ENCODE data around the gene ARSI.

Gene ARSI

DNA sequence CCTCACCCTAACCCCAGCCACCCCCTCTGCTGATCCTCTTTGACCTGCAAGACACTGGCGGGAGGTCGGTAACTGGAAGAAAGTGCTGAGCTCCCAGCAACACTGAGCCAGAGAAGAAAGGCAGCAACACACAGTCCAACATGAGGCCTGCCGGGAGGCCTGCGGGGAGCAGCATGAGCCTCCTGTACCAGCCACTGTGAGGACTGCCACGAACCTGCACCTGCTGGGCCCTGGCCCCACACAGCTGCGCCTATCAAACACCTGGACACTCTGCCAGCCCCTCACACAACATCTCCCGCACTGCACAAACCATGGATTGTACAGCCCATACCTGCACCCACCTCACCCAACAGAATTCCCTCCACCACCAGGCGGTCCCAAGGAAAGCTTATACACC is 31.4 kb downstream of the ARSI start:
- DNase-seq (ENCODE audit: low read depth in 1 of 2, low spot score in 1 of 2), result no peak

DNA sequence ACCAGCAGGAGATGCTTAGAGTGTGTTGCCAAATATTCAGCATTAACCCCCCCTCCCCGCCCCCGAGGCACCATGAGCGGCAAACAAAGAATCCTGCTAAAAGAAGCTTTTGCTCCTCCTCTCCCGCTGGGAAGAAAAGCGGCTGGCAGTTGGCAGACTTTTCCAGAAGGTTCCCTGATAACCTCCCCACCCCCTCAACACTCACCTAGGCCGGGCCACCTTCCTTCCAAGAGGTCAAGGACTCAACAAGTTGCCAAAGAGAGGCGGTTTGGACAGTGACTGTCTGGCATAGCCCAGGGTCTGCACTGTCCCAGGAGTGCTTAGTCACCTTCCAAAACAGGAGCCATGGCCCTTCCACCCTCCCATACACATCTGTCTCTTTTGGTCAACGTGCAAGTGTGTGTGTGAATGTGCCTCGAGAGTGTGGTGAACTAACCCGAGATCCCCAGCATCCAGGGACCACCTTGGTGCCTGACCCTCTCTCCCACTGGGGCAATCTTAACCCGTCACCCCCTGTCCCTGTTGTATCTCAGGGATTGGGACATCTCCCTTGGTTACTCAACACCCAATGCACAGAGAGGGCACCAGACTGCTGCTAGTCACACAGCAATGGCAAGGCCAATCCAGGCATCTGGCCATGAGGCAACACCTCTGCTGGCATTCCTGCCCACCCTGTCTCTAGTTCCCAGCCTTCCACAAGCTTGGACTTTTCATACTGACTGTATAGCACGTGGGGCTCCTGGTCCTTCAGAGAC is 32.0 kb downstream of the ARSI start:
- no peak for DNase-seq (ENCODE audit: low read depth in 1 of 2, low spot score in 1 of 2)

DNA sequence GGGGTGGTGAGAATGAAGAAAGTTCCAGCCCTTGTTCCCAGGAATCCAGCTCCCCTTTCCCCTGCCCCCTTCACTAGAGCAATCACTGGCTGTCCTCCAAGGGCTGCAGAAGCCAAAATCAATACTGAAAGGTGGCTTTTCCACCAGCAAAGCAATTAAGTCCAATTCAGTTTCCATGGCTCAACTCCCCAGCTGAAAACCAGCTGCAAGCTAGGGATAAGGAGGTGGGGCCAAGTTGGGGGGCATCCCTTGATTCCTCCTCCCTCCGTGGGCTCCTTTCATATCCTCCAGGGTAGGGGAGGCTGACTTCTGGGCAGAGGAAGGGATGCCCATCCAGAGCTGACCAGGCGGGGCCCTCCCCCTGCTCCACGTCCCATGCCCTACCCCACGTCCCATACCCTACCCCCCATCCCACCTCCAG is 35.8 kb downstream of the ARSI start:
- no peak for DNase-seq (ENCODE audit: low read depth in 1 of 2, low spot score in 1 of 2)

DNA sequence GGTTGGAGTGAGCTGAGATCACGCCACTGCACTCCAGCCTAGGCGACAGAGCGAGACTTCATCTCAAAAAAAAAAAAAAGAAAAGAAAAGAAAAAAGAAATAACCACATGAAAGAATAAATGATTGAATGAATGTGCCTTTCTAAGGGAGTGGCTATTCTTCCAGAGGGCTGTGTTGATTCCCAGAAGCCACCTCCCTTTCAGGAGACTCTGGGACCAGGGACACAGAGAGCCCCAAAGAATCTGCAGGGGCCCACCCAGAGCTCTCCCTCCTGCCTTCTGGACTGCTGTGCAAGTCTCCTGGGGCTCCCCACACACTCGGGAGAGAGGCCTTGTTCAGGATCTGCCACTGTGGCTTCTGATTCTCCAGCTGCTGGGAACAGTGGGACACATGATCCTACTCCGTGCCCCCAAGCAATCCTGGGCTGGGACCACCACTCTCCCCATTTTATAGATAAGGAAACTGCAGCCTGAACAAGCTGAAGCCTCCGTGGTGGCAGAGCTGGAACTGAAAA is 36.8 kb downstream of the ARSI start:
- DNase-seq (ENCODE audit: low read depth in 1 of 2, low spot score in 1 of 2), result no peak

DNA sequence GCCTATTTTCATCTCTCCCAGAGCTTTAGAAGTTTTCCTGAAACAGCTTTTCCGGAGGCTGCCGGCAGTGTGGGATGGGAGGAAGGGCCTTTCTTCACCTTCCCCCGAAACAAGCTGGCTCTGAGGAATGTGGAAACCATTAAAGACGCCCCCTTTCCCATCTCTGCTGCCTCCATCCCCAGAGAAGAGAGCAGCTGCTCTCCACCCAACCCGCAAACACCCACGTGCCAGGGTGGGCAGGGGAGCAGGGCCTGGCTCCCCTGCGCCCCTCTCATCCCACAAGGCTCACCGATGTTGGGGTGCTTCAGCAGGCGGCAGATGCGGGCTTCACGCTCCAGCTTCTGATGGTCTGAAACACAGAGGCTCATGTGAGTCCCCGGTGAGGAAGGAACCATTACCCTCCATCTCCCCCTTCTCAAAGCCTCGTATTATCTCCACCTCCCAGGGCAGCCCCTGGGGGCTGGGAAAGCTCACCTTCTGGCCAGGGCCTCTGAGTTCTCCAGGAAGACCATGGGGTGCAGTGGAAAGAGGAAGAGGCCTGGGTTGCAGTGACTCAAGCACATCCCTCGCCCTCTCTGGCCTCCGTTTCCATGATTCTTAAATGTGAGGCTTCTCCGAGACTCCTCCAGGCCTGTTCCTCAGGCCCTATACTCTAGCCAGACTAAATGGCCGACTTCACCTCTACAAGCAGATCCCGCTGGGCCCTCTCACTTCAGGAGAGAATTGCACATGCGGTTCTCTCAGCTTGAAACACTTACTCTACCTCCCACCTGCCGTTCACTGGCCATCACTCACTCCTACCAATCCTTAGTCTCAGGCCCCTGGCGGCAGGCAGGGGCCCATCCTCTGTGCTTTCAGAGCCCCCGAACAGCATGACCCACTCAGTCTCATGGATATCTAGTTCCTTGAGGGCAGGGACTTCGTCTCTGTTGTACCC is 37.8 kb downstream of the ARSI start:
- no peak for DNase-seq (ENCODE audit: low read depth in 1 of 2, low spot score in 1 of 2)

DNA sequence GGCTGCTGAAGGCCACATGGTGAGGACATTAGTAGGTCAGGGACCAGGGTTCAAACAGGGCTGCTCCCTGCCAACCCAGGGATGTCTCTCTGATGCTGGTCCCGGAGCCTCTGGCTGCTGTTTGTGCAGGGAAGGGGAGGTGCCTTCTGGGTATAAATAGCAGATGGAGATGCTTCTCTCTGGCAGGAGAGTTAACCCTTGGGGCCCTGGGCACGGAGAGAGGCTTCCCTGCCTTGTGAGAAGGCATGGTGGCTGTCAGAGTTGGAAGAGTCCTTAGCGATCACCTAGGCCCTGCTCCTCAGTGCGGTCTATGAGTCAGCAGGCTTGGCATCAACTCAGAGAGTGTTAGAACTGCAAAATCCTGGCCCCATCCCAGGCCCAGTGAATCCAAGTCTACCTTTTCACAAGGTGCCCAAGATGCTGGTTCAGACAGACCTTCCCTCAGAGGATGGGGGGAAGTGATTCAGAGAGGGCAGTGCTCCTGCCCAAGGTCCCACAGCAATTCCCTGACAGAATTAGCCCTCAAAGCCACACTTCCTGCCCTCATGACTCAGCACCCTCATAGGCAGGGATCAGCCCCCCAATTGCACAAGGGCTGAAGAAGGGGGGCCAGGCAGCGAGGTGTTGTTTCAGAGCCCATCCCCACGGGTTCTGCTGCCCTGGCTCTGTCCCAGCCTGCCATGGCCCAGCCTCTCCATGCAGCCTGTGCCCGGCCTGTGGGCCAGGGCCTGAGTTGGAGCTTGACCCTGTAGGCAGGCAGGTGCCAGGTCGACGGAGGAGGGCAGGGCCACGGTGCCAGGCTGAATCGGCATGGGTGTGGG is 38.7 kb downstream of the ARSI start:
- DNase-seq (ENCODE audit: low read depth in 1 of 2, low spot score in 1 of 2), result no peak

DNA sequence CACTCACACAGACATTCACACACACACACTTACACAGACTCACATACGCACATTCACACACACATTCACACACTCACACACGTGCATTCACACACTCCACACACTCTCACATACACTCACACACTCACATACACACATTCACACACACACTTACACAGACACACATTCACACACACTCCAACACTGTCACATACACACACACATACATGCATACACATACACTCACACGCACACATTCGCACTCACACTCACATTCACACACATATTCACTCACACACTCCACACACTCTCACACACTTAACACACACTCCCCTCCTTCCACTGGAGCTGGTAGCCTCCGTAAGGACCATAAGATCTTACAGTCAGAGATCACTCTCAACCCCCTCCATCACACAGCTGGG is 39.3 kb downstream of the ARSI start:
- no peak for DNase-seq (ENCODE audit: low read depth in 1 of 2, low spot score in 1 of 2)

DNA sequence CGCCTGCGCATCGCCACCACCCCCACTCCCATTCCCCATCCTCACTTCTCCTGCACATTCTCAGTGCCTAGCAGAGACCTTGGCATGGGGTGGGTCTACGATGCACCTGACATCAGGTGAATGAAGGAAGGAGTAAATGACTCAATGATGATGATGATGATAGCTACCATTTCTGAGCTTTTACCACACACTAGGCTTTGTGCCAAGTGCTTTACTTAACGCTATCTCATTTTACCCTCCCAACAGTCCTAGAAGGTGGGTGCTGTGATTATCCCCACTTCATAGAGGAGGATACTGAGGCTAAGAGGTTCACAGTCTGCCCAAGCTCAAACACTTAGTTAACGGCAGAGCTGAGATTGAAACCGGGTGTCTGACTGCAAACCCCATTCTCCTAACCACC is 40.2 kb downstream of the ARSI start:
- no peak for DNase-seq (ENCODE audit: low read depth in 1 of 2, low spot score in 1 of 2)

DNA sequence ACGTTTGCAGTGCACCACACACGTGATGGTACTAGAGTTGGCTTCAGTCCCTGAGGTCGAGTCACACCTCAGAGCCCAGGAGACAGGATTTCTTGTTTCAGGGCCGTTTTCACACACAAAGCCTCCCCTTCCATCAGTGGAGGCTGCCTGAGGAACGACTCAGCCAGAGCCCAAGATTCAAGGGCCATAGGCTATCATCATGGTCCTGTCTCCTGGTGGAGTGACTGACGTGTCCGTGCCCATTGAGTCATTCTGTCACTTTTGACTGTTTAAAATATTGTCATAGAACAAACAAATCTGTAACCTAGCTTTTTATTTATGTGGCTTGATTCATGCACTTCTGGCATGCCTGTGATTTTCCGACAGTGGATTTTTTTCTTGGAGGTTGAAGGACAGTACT is 41.5 kb downstream of the ARSI start:
- no peak for DNase-seq (ENCODE audit: low read depth in 1 of 2, low spot score in 1 of 2)

DNA sequence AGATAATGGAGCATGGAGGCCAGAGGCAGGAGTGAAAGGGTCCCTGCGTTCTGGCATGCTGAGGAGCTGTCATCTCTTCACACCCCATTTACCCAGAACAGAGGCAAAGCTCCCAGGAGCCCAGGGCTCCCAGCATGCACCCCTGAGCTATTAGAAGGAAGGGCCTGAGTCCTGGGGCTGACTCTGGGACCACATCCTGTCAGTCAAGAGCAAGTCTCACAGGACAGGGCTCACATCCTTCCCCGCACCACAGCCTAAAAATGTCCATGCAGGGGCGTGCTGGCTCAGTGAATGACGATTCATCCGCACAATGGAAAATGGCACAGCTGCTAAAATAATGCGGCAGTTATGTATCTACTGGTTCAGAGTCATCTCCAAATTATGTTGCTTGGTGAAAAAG is 44.6 kb downstream of the ARSI start:
- no peak for DNase-seq (ENCODE audit: low read depth in 1 of 2, low spot score in 1 of 2)

DNA sequence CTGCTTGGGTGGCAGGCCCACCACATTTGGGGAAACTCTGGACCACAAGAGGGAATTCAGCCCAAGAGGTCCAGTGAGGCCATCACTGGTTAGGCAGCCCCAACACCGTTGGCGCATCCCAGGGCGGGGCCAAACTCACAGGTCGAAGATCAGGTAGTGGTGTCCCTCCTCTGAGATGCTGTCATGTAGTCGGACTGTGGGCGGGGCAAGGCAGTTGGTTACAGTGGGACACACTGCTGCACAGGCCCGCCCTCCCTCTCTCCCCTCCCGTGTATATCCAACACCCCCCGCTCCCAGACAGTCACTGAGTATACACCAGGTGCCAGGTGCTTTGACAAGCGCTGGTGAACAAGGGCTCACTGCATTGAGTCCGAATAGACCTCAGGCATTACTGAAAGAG is 45.3 kb downstream of the ARSI start:
- no peak for DNase-seq (ENCODE audit: low read depth in 1 of 2, low spot score in 1 of 2)

DNA sequence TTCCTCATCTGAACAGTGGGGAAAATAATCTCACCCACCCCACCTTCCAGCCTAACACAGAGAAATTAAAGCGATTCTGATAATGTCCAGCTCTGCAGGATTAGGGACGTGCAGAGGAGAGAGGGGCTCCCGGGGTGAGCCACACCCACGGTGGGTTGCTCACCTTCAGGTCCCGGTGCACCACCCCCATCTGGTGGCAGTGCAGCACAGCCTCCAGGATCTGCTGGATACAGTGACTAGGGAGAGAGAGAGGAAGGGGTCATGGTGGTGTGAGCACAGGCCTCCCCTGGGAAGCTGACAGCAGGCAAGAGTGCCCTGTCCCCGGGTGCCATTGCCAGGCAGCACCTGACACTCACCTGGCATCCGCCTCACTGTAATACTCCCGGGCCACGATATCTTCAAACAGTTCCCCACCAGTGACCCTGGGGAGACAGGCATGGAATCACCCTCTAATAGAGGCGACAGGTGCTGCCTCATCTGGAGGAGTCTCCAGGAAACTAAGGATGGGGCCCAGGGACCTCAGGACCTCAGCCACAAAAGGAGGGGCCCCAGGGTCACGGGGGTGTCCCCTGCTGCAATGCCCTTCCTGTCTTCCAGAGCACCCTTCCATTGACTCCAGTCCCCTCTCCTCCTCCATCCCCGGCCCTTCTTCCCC is 46.2 kb downstream of the ARSI start:
- DNase-seq (ENCODE audit: low read depth in 1 of 2, low spot score in 1 of 2), result no peak

DNA sequence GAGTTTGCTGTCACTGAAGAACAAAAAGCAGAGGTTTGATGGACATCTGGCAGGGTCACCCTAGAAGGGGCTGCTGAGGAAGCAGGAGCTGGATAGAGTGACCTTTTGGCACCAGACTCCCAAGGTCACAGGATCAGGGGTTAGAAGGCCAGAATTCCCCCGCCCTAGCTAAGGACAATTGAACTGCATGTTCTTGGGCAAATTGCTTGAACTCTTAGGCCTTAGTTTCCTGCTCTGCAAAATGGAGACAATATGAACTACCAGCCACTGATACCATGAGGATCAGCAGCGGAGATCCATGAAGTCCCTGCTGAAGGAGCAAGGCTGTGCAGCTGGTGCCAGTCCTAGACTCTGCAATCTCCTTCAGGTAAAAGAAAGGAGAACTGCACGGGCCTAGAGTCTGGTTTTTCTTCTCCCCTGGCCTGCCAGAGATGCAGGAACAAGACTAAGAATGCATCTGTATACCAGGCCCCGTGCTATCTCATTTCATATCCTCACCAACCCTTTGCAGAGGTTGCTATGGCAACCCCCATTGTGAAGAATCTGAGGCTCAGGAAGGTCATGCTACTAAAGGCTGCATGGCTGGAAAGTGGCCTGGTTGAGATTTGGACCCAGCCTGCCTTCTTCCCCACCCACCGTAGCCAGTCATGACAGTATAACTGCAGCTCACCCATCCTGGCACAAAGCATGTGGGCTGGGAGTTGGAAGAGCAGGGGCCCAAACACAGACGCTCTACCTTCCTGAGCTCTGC is 46.9 kb downstream of the ARSI start:
- no peak for DNase-seq (ENCODE audit: low read depth in 1 of 2, low spot score in 1 of 2)

DNA sequence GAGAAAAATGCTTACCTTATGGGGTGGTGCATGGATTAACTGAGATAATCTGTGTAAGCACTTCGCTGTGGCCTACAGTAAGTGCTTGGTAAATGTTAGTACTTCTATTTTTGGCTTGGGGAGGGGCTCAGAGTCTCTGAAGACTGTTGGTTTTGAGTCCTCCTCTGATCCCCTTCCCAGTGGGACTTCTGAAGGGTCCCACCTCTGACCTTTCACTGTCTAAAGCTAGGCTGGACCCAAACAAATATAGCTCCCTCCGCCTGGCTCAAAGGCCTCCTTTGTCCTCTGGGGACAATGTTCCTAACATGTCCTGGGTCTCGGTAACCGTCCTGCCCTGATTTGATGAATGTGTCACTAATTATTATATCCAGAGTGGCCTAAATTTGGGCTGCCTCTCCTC is 47.9 kb downstream of the ARSI start:
- DNase-seq (ENCODE audit: low read depth in 1 of 2, low spot score in 1 of 2), result no peak

DNA sequence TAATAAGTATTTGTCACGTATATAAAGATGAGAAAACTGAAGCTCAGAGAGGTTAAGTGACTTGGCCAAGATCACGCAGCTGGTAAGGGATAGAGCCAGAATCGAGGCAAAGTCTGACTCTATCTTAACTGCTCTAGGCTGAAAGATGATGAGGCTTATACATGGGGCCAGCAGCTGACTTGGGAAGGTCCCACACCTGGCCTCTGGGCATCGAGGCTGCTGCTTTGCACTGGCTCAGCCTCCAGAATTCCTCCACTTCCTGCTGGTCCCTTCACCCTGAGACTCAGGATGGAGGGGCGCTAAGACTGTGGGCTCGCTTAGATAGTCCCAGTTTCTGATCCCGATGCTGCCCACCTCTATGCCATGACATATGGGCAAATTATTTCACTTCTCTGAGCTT is 48.3 kb downstream of the ARSI start:
- DNase-seq (ENCODE audit: low read depth in 1 of 2, low spot score in 1 of 2), result no peak

DNA sequence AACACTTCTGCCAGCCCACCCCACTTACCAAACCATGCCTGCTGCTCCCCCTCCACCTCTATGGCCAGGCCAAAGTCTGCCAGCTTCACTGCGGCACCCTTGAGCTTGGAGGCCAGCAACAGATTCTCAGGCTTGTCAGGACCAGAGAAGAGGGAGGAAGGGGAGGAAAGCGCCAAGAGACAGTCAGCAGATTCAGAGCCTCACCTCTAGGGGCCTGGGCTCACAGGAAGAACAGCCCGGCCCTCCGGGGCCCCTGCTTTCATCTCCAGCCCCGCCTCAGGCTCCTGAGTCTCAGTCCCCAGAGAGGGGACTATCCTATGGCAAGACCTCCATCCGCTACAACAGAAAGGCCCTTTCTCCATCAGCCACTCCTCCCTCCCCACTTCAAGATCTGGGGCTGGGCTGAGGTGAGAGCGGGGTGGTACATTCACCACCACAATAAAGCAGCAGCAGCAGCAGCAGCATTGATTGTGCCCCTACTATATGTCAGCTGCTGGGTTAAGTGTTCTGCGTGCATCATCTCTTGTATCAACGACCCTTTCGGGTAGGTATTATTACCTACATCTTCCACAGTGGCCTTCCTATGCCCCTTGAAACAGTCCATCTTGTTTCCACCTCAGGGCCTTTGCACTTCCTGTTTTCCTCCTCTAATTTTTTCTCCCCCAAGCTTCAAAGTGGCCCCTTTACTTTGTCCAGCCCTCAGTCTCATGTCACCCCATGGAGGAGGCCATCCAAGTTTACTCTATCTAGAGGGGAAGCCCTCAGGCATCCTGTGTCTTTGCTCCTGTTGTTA is 49.1 kb downstream of the ARSI start:
- DNase-seq (ENCODE audit: low read depth in 1 of 2, low spot score in 1 of 2), result no peak

DNA sequence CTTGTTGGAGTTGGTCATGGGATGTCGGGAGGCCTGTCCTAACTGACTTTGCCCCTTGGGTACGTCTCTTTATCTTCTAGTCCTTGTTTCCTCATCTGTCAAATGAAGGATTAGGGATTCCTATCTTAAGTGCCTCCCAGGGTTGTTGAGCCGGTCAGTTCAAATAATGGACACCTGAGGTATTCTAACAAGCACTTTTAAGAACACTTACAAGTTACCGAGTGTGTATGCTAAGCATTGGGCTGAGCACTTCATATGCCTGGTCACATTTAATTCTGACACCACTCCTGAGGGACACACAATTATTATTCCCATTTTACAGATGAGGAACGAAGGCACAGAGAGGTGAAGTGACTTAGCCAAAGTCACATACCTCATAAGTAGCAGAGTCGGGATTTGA is 50.2 kb downstream of the ARSI start:
- DNase-seq (ENCODE audit: low read depth in 1 of 2, low spot score in 1 of 2), result no peak

DNA sequence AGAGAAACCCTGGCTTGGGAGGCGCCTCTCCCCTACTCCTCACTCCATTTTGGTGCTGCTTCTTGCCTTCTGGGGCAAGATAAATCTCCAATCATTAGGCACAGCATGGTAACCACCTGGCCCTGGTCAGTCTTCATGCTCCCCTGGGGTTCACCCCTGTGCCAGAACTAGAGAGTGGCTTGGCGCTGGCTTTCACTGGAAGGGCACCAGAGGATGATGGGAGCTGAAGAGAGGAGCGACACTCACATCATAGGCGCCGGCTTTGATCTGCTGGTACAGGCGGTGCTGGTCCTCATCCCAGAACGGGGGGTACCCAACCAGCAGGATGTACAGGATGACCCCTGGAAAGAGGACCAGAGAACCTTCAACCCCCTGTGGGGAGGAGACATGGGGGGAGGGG is 51.2 kb downstream of the ARSI start:
- DNase-seq (ENCODE audit: low read depth in 1 of 2, low spot score in 1 of 2), result no peak

DNA sequence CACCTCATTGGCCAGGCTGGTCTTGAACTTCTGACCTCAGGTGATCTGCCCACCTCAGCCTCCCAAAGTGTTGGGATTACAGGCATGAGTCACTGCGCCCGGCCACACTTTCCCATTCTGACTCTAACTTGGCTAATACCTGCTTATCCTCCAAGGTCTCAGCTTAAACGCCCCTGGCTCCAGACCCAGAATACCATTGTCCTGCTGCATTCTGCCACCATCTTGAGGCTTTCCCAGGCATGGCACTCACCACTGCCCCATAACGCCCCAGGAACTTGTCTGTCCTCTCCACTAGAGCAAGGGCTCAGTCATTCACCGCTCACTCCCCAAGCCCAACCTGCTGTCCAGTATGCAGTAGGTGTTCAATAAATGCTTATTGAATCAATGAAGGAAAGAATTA is 53.0 kb downstream of the ARSI start:
- DNase-seq (ENCODE audit: low read depth in 1 of 2, low spot score in 1 of 2), result no peak

Data from stimulated activated CD4-positive, alpha-beta T cell treated with anti-CD3 and anti-CD28 coated beads, Interleukin-15, amount 100 ng/mL, for 1 hour (primary cell).